Dermis microvascular lymphatic vessel endothelial cell (primary cell): ENCODE measurements around the gene RBM33. TPM values are rescaled to one million over a fixed set of nuclear protein-coding genes. Genes with fewer than 3 reads are reported as not detected.
"Not testable (repeated sequence)": the region's sequence is repeated elsewhere in the genome, so short reads cannot be mapped to it uniquely, and the experiment has no call there.

ENCODE experiments used
- DNase-seq, 2 donors: peaks; one replicate each; pipeline versions ENCODE4 v3.0.0 to v3.0.0-alpha.2; 2010; ENCODE audit warnings: low read depth in 2 of 2
- total RNA-seq: library from RNA; depleted of rRNA; stranded (reverse); fragments of >200 nt; gene quantifications from 2 replicates; pipeline ENCODE4 v1.2.1, GENCODE V29; 2014

The RBM33 gene
- total RNA-seq, 1 donor from 2014 or later, result 12.8 TPM

- no peak for DNase-seq
Measured at GRCh38 chr7:155665079-155665956, 20.9 kb downstream of the RBM33 start.

- DNase-seq, result peak in 1 of 2 donors; percentile 83
Measured at GRCh38 chr7:155665957-155666287, 21.5 kb downstream of the RBM33 start.

DNA sequence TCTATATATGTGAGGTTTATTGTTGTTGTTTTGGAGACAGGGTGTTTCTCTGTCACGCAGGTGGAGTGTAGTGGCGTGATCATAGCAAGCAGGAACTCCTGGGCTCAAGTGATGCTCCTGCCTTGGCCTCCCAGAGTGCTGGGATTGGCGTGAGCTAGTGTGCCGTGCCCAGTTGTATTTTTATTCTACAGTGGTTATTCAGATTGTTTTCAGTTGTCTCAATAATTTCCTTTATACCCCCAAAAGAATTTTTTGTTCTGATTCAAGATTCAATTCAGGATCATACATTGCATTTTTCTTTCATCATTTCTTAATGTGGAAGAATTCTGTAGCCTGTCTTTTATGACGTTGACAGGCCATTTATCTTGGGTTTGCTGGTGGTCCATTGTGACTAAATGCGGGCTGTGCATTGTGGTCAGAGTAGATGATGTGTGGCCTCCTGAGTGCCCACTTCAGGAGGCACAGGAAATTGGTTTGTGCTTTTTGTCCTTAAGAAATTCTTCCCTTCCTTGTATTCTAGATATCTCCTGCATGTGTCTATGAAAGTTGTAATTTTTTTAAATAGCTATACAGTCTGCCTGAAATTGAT, 22.9 kb downstream of the RBM33 start:
- DNase-seq, result no peak

DNA sequence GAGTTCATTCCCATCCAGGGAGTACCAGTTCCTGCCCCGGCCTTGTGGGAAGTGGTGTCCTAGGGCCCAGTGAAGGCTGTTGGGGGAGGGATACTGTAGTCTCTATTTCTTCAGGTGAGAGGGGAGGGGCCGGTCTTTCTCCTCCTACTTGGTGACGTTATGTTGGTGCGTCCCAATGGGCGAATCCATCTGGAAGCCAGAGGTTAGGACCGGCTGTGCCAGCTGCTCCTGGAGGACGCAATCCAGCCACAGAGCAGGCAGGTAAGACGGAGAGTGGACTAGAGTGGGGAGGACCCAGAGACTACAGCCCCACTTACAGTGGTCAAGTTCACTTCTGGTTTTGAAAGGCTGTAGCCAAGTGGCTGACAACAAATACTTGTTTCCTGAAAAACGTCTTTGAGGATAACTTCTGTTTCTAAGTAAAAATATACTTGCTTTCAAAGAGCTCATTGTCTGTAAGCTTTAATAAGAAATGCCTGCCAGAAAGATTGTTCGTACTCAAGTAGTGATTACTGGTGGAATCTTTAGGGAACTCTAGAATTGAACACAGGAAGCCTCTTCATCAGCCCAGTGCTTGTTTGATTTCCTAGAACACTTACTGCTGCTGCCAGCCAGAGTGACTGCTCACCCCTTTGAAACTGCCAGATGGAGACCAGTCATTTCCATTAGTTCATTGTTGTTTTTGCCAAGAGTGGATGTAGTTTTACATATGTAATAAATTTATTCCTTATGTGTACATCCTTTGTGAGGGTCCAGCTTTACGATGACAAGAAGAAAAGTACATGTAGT, 25.4 kb downstream of the RBM33 start:
- DNase-seq, result peak; percentile 21 to 86

- peak in 1 of 2 donors; percentile 49 for DNase-seq
Measured at GRCh38 chr7:155670521-155670920, 26.1 kb downstream of the RBM33 start.

GRCh38 chr7:155674556-155674955, 30.1 kb downstream of the RBM33 start:
- DNase-seq, result peak; percentile 28 to 69

- no peak for DNase-seq
Measured at GRCh38 chr7:155676052-155676451, 31.6 kb downstream of the RBM33 start.

GRCh38 chr7:155677688-155678087, 33.2 kb downstream of the RBM33 start:
- DNase-seq, result no peak

DNA sequence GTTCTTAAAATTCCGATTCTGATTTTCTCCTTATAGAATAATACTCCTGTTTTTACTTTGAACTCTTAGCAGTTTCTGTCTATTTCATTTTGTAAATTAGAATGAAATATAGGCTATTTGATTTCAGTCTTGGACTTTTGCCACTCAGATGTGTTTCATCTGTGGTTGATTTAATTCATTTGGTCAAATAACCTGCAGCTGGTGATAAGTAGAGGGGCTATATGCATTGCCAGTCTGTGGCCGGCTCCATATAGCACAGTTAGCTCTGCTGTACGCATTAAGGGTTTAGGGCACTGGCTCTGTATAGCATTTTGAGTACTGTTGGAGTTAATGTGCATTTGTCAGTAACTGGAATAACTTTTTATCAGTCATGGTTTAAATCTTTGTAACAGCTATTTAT, 35.7 kb downstream of the RBM33 start:
- no peak for DNase-seq

DNA sequence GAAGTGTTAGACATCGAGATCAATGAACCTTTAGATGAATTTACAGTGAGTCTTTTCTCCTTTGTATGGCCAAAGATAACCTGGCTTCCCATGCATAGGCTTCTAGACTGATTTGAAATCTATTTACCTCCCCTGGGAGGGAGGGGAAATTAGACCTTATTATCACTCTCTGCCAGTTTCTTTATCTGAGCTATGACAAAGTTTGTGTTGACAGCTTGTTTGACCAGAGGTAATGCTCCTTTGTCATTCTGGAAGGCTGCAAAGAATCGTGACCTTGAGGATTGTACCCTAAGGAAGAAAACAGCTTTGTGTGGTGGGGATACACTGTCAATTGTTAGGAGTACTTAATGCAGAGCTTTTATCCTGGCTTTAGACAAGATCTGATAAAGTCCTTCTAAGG, 36.4 kb downstream of the RBM33 start:
- DNase-seq, result no peak

GRCh38 chr7:155681663-155682062, 37.2 kb downstream of the RBM33 start:
- DNase-seq, result no peak

- DNase-seq, result no peak
Measured at GRCh38 chr7:155682484-155682883, 38.0 kb downstream of the RBM33 start.

DNA sequence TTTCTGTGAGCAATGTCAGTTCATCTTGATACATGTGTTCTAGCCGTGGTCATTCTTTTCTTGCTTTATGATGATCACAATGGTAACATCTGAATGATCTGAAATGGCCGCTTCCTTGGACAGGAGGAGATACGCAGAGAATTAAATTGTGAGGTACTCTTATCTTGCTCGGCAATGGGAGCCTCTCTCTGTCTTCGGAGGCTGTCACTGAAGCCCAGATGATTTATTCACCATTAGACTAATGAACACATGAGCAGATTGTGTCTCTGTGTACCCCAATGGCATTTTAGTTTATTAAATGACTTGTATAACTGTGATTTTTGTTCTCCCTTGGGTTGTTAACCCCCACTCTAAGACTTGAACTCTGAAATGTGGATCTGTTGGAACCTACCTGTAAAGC, 38.6 kb downstream of the RBM33 start:
- DNase-seq, result no peak

DNA sequence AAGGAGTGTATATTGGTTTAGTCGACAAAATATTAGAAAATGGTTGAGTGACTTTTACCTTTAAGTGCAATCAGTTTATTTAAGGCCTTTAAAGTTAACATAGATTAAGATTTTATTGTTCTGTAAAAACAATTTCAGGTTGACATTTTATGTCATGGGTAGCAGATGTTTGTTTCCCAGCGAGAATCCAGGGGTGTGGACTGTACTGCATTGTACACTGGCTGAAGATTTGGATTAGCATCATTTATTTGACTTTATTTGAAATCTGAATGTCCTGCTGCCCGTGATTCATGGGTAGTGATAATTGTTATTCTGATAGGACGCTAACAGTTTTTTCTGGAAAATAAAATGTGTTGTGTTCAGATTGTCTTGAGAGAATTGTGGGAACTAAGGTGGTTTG, 39.3 kb downstream of the RBM33 start:
- no peak for DNase-seq

DNA sequence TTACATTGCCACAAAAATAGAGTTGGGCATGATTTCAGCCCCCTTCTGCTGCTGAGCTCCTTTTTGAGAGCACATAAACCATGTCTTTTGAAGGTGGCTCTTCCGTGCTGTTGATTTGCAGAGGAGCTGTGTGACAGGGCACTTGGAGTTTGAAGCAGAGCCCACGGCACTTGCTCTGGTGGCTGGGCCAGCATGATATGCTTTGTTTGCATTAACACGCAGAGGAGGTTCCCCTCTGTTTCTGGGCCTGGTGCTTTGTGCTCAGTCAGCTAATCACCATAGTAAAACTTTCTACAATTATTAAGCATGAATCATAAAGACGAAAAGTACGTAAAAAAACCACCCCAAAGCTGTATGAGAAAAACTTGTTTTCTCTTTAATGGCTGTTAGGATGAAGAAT, 40.1 kb downstream of the RBM33 start:
- DNase-seq, result no peak

DNA sequence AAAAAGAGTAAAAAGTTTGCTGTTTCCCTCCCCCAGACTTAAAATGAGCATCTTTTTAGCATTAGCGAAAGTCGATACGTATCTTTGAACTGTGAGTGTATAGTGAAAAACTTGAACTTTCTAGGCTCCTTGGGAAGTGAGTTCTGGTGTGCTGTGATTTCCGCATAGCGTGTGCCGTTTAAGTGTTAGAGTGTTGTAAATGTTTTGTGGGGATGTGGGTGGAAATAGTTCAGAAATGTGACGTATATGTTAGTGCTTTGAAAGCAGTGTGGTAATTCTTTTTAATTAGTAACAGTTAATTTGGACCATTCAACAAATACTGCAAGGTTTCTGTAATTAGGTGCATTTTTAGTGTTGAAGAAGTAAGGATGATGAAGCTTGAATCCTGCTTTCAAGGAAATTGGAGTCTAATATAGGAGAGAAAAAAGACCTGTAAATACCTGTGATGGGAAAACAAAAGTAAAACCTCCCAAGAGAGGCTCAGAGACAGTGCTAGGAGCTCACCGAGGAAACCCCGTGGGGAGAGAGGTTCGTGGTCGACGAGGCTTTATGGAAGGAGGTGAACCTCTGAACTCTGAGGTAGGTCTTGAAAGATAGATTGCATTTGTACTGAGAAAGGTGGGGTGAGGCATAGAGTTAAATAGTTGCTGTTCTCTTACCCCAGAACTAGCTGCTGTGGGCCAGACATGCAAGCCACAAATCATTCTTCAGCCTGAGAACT, 40.8 kb downstream of the RBM33 start:
- DNase-seq, result no peak

DNA sequence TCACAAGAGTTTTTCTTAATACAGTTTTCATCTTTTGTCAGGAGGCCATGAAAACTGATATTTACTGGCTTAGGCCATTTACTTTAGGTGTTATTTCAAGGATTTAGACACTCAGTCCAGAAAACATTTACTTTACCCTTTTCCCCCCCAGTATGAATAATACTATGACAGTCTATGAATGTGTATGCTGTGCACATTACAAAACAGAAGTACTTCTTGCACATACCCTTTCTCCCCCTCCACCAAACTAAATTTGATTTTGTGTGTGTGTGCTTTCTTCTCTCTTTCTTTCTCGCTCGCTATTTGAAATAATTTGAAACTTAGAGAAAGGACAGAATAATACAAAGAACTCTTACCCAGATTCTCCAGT, 41.3 kb downstream of the RBM33 start:
- DNase-seq, result no peak

- DNase-seq, result not testable (repeated sequence)
Measured at GRCh38 chr7:155686620-155687324, 42.3 kb downstream of the RBM33 start.

DNA sequence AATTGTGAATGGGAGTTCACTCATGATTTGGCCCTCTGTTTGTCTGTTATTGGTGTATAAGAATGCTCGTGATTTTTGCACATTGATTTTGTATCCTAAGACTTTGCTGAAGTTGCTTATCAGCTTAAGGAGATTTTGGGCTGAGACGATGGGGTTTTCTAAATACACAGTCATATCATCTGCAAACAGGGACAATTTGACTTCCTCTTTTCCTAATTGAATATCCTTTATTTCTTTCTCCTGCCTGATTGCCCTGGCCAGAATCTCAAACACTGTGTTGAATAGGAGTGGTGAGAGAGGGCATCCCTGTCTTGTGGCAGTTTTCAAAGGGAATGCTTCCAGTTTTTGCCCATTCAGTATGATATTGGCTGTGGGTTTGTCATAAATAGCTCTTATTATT, 43.8 kb downstream of the RBM33 start:
- DNase-seq, result not testable (repeated sequence)

DNA sequence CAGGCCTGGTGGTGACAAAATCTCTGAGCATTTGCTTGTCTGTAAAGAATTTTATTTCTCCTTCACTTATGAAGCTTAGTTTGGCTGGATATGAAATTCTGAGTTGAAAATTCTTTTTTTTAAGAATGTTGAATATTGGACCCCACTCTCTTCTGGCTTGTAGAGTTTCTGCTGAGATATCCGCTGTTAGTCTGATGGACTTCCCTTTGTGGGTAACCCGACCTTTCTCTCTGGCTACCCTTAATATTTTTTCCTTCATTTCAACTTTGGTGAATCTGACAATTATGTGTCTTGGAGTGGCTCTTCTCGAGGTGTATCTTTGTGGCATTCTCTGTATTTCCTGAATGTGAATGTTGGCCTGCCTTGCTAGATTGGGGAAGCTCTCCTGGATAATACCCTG, 46.2 kb downstream of the RBM33 start:
- not testable (repeated sequence) for DNase-seq

GRCh38 chr7:155692317-155692716, 47.9 kb downstream of the RBM33 start:
- DNase-seq, result peak in 1 of 2 donors; percentile 70
